ENCODE measurements around the gene ATG7. TPM values are rescaled to one million over a fixed set of nuclear protein-coding genes. Genes with fewer than 3 reads are reported as not detected.

ATG7 gene
- total RNA-seq = 42.5 and 45.1 TPM in 2 replicates
- long read RNA-seq, full-length matches to known transcripts = 124 of 229 reads
- long read RNA-seq, partial matches to known transcripts = 32 of 229 reads
- long read RNA-seq, other reads (novel, unspliced or antisense) = 73 of 229 reads

- Mint-ChIP-seq H3K27ac (ENCODE audit: unreplicated experiment) (peak within 1 kb of the TSS; percentile 92), H3K36me3 (ENCODE audit: unreplicated experiment) (peaks cover 12% of the 10 kb centered on the region), H3K27me3 (ENCODE audit: unreplicated experiment) (no peaks in the 10 kb centered on the region), H3K9me3 (ENCODE audit: unreplicated experiment) (no peaks in the 10 kb centered on the region), H3K4me3 (ENCODE audit: unreplicated experiment) (peak within 1 kb of the TSS; percentile 90), H3K4me1 (ENCODE audit: unreplicated experiment) (peaks cover 28% of the 10 kb centered on the region)
- peak; percentile 99 for DNase-seq (ENCODE audit: extremely low spot score, unreplicated experiment)
- TF ChIP-seq CTCF (IDR thresholded peaks at IDR 0.05) = peak; percentile 9
Measured at GRCh38 chr3:11271986-11272904, at the start of gene ATG7. Gene ATG7, plus strand, starts transcription at chr3:11272397. Its CDS starts 26,299 bp downstream, at chr3:11298696.

GRCh38 chr3:11224010-11224409, 48.2 kb upstream of the ATG7 start:
- Mint-ChIP-seq H3K27ac (ENCODE audit: unreplicated experiment) (peak overlapping the region; percentile 39), H3K27me3 (ENCODE audit: unreplicated experiment) (no peaks in the 10 kb centered on the region), H3K36me3 (ENCODE audit: unreplicated experiment) (peaks cover 6% of the 10 kb centered on the region), H3K4me3 (ENCODE audit: unreplicated experiment) (no peak overlapping the region), H3K9me3 (ENCODE audit: unreplicated experiment) (no peaks in the 10 kb centered on the region), H3K4me1 (ENCODE audit: unreplicated experiment) (peaks cover 32% of the 10 kb centered on the region)
- no peak for DNase-seq (ENCODE audit: extremely low spot score, unreplicated experiment)
- TF ChIP-seq CTCF (IDR thresholded peaks at IDR 0.05) = no peak

GRCh38 chr3:11224870-11225229, 47.3 kb upstream of the ATG7 start:
- H3K27me3 Mint-ChIP-seq (ENCODE audit: unreplicated experiment) = no peaks in the 10 kb centered on the region
- no peaks in the 10 kb centered on the region for H3K9me3 Mint-ChIP-seq (ENCODE audit: unreplicated experiment)
- H3K36me3 Mint-ChIP-seq (ENCODE audit: unreplicated experiment) = peaks cover 6% of the 10 kb centered on the region
- H3K27ac Mint-ChIP-seq (ENCODE audit: unreplicated experiment) = peak overlapping the region; percentile 94
- peak overlapping the region; percentile 48 for H3K4me3 Mint-ChIP-seq (ENCODE audit: unreplicated experiment)
- peak; percentile 17 for DNase-seq (ENCODE audit: extremely low spot score, unreplicated experiment)
- peaks cover 32% of the 10 kb centered on the region for H3K4me1 Mint-ChIP-seq (ENCODE audit: unreplicated experiment)
- no peak for TF ChIP-seq CTCF (IDR thresholded peaks at IDR 0.05)

- Mint-ChIP-seq H3K4me3 (ENCODE audit: unreplicated experiment) (peak overlapping the region; percentile 48), H3K27ac (ENCODE audit: unreplicated experiment) (peak overlapping the region; percentile 94), H3K9me3 (ENCODE audit: unreplicated experiment) (no peaks in the 10 kb centered on the region), H3K36me3 (ENCODE audit: unreplicated experiment) (peaks cover 6% of the 10 kb centered on the region), H3K27me3 (ENCODE audit: unreplicated experiment) (no peaks in the 10 kb centered on the region), H3K4me1 (ENCODE audit: unreplicated experiment) (peaks cover 32% of the 10 kb centered on the region)
- no peak for DNase-seq (ENCODE audit: extremely low spot score, unreplicated experiment)
- TF ChIP-seq CTCF (IDR thresholded peaks at IDR 0.05) = no peak
Measured at GRCh38 chr3:11226042-11226370, 46.2 kb upstream of the ATG7 start.

GRCh38 chr3:11228041-11228440, 44.2 kb upstream of the ATG7 start:
- Mint-ChIP-seq H3K9me3 (ENCODE audit: unreplicated experiment) (no peaks in the 10 kb centered on the region), H3K27me3 (ENCODE audit: unreplicated experiment) (no peaks in the 10 kb centered on the region), H3K27ac (ENCODE audit: unreplicated experiment) (no peak overlapping the region), H3K36me3 (ENCODE audit: unreplicated experiment) (peaks cover 14% of the 10 kb centered on the region), H3K4me1 (ENCODE audit: unreplicated experiment) (peaks cover 18% of the 10 kb centered on the region), H3K4me3 (ENCODE audit: unreplicated experiment) (no peak overlapping the region)
- DNase-seq (ENCODE audit: extremely low spot score, unreplicated experiment) = no peak
- no peak for TF ChIP-seq CTCF (IDR thresholded peaks at IDR 0.05)

Measured in osteocyte (in vitro differentiated cells).